K562 (cell line): ENCODE measurements around the gene ZFP36.

ENCODE experiments used
- CHD2 ChIP-seq: IDR thresholded peaks from 2 replicates; pipeline ENCODE4 v1.6.1; 2011; ENCODE audit warnings: low read depth, low read length
- E2F8 ChIP-seq: fragments of 450-650 bp; IDR thresholded peaks from 2 replicates; pipeline ENCODE4 v1.7.1; 2018; ENCODE audit warnings: mild to moderate bottlenecking, low read depth; ENCODE audit not compliant: partially characterized antibody
- HDAC2 ChIP-seq: fragments of 450-650 bp; IDR thresholded peaks from 2 replicates; pipeline ENCODE4 v1.6.1; 2016; ENCODE audit warnings: mild to moderate bottlenecking
- KAT7 ChIP-seq: sonication (generic); formaldehyde crosslinking; IDR thresholded peaks from 2 replicates; pipeline ENCODE4 v1.8.0; 2022; ENCODE audit warnings: missing genetic modification reagents, mild to moderate bottlenecking, borderline replicate concordance
- NFIC ChIP-seq: fragments of 450-650 bp; IDR thresholded peaks from 2 replicates; pipeline ENCODE4 v1.6.1; 2017; ENCODE audit warnings: mild to moderate bottlenecking, inconsistent platforms
- ZNF639 ChIP-seq, 2 experiments: fragments of 200-800 bp in 1 of 2; sonication (Bioruptor generic) in 1 of 2; sonication (generic) in 1 of 2; formaldehyde crosslinking in 1 of 2; IDR thresholded peaks in 1 of 2; conservative IDR thresholded peaks in 1 of 2; 2 replicates each; pipeline versions ENCODE4 v1.5.0 to v1.6.1; 2016 to 2020; ENCODE audit warnings: missing compliant biosample characterization in 1 of 2, missing genetic modification characterization in 1 of 2, missing genetic modification reagents in 1 of 2
- TF ChIP-seq, protein P1 (sequence below): sonication (generic); formaldehyde crosslinking; IDR thresholded peaks from 2 replicates; pipeline ENCODE4 v1.8.1; 2023; ENCODE audit warnings: mild to moderate bottlenecking, missing genetic modification reagents

DNA sequence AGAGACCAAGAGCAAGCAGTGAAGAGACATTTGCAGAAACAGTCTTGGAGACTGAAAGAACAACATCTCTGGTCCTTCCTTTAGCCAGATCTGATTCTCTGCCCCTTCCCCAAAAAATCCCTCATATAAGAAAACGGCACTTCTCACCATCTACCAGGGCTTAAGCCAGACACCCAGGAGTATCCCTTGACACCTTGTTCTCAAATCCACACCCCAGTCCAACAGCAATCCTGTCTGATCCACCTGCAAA, 4.1 kb downstream of the ZFP36 start:
- TF ChIP-seq HDAC2 (no peak), ZNF639 (CRISPR knock-in tag; conservative IDR thresholded peaks at IDR 0.05 in 1 of 2, IDR thresholded peaks at IDR 0.05 in 1 of 2) (no peak), KAT7 (CRISPR knock-in tag) (no peak), E2F8 (no peak), CHD2 (no peak), NFIC (no peak)
- TF ChIP-seq, protein P1, sequence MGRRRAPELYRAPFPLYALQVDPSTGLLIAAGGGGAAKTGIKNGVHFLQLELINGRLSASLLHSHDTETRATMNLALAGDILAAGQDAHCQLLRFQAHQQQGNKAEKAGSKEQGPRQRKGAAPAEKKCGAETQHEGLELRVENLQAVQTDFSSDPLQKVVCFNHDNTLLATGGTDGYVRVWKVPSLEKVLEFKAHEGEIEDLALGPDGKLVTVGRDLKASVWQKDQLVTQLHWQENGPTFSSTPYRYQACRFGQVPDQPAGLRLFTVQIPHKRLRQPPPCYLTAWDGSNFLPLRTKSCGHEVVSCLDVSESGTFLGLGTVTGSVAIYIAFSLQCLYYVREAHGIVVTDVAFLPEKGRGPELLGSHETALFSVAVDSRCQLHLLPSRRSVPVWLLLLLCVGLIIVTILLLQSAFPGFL: no peak
